Transverse colon (tissue), 4 donors: ENCODE measurements around the gene EXTL1. TPM values are rescaled to one million over a fixed set of nuclear protein-coding genes. Genes with fewer than 3 reads are reported as not detected.

Source experiments
- DNase-seq: peaks from one replicate; pipeline ENCODE4 v3.0.0-alpha.2; 2019
- H3K27ac ChIP-seq, 4 donors: fragments of 200-600 bp; sonication (generic); 2 replicates each; pipeline ENCODE4 v1.5.1; 2016 to 2018; ENCODE audit warnings: inconsistent platforms in 4 of 4
- H3K27me3 ChIP-seq: fragments of 200-600 bp; sonication (generic); 2 replicates; pipeline ENCODE4 v1.5.1; 2017; ENCODE audit warnings: inconsistent platforms
- H3K36me3 ChIP-seq, 4 donors: fragments of 200-600 bp; sonication (generic); 2 replicates each; pipeline ENCODE4 v1.5.1; 2017 to 2019; ENCODE audit warnings: inconsistent platforms in 4 of 4
- H3K4me1 ChIP-seq, 4 donors: fragments of 200-600 bp; sonication (generic); 2 replicates each; pipeline ENCODE4 v1.5.1; 2017 to 2020; ENCODE audit warnings: inconsistent platforms in 4 of 4
- H3K4me3 ChIP-seq, 4 donors: fragments of 200-600 bp; sonication (generic); 1 replicate in 1 of 4; 2 replicates in 3 of 4; pipeline versions ENCODE4 v1.5.1 to v1.6.1; 2017 to 2019; ENCODE audit warnings: inconsistent platforms in 4 of 4
- H3K9me3 ChIP-seq, 2 donors: fragments of 200-600 bp; sonication (generic); 2 replicates each; pipeline ENCODE4 v1.5.1; 2017 to 2019; ENCODE audit warnings: inconsistent platforms in 2 of 2
- CTCF ChIP-seq, 5 experiments: fragments of 200-600 bp in 3 of 5; fragments of 450-650 bp in 2 of 5; sonication (generic) in 3 of 5; IDR thresholded peaks; 1 replicate in 2 of 5; 2 replicates in 3 of 5; pipeline ENCODE4 v1.5.1; 2016 to 2017; ENCODE audit warnings: antibody characterized with exemption in 5 of 5, inconsistent platforms in 3 of 5, mild to moderate bottlenecking in 2 of 5, moderate library complexity in 1 of 5
- EP300 ChIP-seq: sonication (generic); formaldehyde crosslinking; IDR thresholded peaks from one replicate; pipeline ENCODE4 v1.6.1; 2017; ENCODE audit warnings: antibody characterized with exemption, low read depth
- POLR2A ChIP-seq: fragments of 450-650 bp; IDR thresholded peaks from one replicate; pipeline ENCODE4 v1.6.1; 2016; ENCODE audit warnings: antibody characterized with exemption, mild to moderate bottlenecking, moderate library complexity
- POLR2AphosphoS5 ChIP-seq, 3 donors: sonication (generic); formaldehyde crosslinking; IDR thresholded peaks; one replicate each; pipeline ENCODE4 v1.6.1; 2016; ENCODE audit warnings: antibody characterized with exemption in 3 of 3
- WGBS, 2 donors: methylation state at CpG; one replicate each; pipeline ENCODE4 v1.1.5; 2018; ENCODE audit warnings: low coverage in 1 of 2; 5-methylcytosine and 5-hydroxymethylcytosine counted together
- in situ Hi-C, 4 donors: fragments of 200-750 bp; cut with MboI; loops; one replicate each; pipeline versions ENCODE4 v1.15.0 to v1.15.1; 2017; ENCODE audit warnings: low sequenced_read_pairs in 3 of 4, low pct_ligation_motif_present in 1 of 4, low pct_unique_long_range_greater_than_20kb in 1 of 4
- intact Hi-C: fragments of 100-400 bp; cut with DNase I; formaldehyde crosslinking; loops from one replicate; pipeline ENCODE4 v1.15.1; 2023; ENCODE audit warnings: low total_unique reads
- total RNA-seq, 4 donors: library from RNA; depleted of rRNA; stranded (reverse); fragments of >200 nt; gene quantifications; one replicate each; pipeline ENCODE4 v1.1.0, GENCODE V29; 2016

EXTL1 gene
- total RNA-seq, 4 donors from 2014 or later: 0.16 to 0.41 TPM; not detected in 2

- Histone ChIP-seq H3K4me3 (no peak overlapping the region), H3K36me3 (no peaks in the 10 kb centered on the region), H3K9me3 (no peaks in the 10 kb centered on the region), H3K27ac (no peak overlapping the region), H3K27me3 (peaks cover 6% of the 10 kb centered on the region), H3K4me1 (peaks cover 0 to 5% (median 3%) of the 10 kb centered on the region in 4 donors)
- 66 to 100% methylated on average over 2 to 7 of the region's 7 CpGs for WGBS, 2 donors
- intact Hi-C loops: loop anchor here (10.0 kb wide), 1 partner anchor 115 kb away; no protein-coding TSS in a partner anchor
- in situ Hi-C loops: loop anchor here in 3 of 4 donors (25.0 kb wide), 2 partner anchors 107 to 132 kb away; partner anchors contain the start of genes C1orf232 (in 2 of the 3), FAM110D (in 2 of the 3), ZNF593 (in 2 of the 3) and ZNF593OS (in 2 of the 3)
- DNase-seq: no peak
- TF ChIP-seq POLR2AphosphoS5 (IDR thresholded peaks at IDR 0.05) (no peak), CTCF (IDR thresholded peaks at IDR 0.05) (no peak), EP300 (no peak), POLR2A (no peak)
Measured at GRCh38 chr1:26029864-26030481, 8.4 kb downstream of the EXTL1 start.

- H3K27me3 ChIP-seq: peaks cover 6% of the 10 kb centered on the region
- H3K4me3 ChIP-seq: no peak overlapping the region
- intact Hi-C loops: loop anchor here (10.0 kb wide), 1 partner anchor 114 kb away; no protein-coding TSS in a partner anchor
- no peak overlapping the region for H3K27ac ChIP-seq
- no peaks in the 10 kb centered on the region for H3K9me3 ChIP-seq
- no peaks in the 10 kb centered on the region for H3K36me3 ChIP-seq
- no peak for DNase-seq
- TF ChIP-seq POLR2AphosphoS5 (IDR thresholded peaks at IDR 0.05): no peak
- no peak for TF ChIP-seq CTCF (IDR thresholded peaks at IDR 0.05)
- TF ChIP-seq EP300: no peak
- no peak for TF ChIP-seq POLR2A
- 66% methylated on average over 4 of the region's 4 CpGs; no CpG with 5 or more reads in 1 of the 2 donors for WGBS, 2 donors
- peaks cover 1 to 13% (median 8%) of the 10 kb centered on the region in 4 donors for H3K4me1 ChIP-seq
- in situ Hi-C loops: loop anchor here in 3 of 4 donors (25.0 kb wide), 2 partner anchors 106 to 131 kb away; partner anchors contain the start of genes C1orf232 (in 2 of the 3), FAM110D (in 2 of the 3), ZNF593 (in 2 of the 3) and ZNF593OS (in 2 of the 3)
Measured at GRCh38 chr1:26031196-26031595, 9.6 kb downstream of the EXTL1 start.

GRCh38 chr1:26031611-26032220 lies 10.1 kb downstream of the EXTL1 start:
- TF ChIP-seq CTCF (IDR thresholded peaks at IDR 0.05): no peak
- TF ChIP-seq POLR2AphosphoS5 (IDR thresholded peaks at IDR 0.05): no peak
- no peak for TF ChIP-seq POLR2A
- TF ChIP-seq EP300: no peak
- Histone ChIP-seq H3K27me3 (peaks cover 6% of the 10 kb centered on the region), H3K27ac (no peak overlapping the region), H3K9me3 (no peaks in the 10 kb centered on the region), H3K4me1 (peaks cover 3 to 15% (median 10%) of the 10 kb centered on the region in 4 donors), H3K4me3 (no peak overlapping the region), H3K36me3 (no peaks in the 10 kb centered on the region)
- intact Hi-C loops: loop anchor here (10.0 kb wide), 1 partner anchor 113 kb away; no protein-coding TSS in a partner anchor
- in situ Hi-C loops: loop anchor here in 3 of 4 donors (25.0 kb wide), 2 partner anchors 106 to 131 kb away; partner anchors contain the start of genes C1orf232 (in 2 of the 3), FAM110D (in 2 of the 3), ZNF593 (in 2 of the 3) and ZNF593OS (in 2 of the 3)
- 64 to 83% methylated on average over 1 to 3 of the region's 3 CpGs for WGBS, 2 donors
- DNase-seq: no peak
